Endothelial cell of umbilical vein (primary cell): ENCODE results near the gene ZC3H7A. TPM values are rescaled to one million over a fixed set of nuclear protein-coding genes. Genes with fewer than 3 reads are reported as not detected.

Source experiments
- BruUV-seq: library from RNA; stranded (reverse); fragments of 400-500 nt; replicated peaks from 2 replicates; lab custom pipeline; 2021; lab: Mats Ljungman, UMichigan
- CTCF ChIA-PET: fragments of 300-600, 350-600 bp; sonication (Branson Sonifier 250); formaldehyde crosslinking; loops from one replicate; lab custom pipeline; 2021; ENCODE audit warnings: antibody characterized with exemption, inconsistent platforms; lab: Charles Lee
- POLR2A ChIA-PET: fragments of 300-600, 350-600 bp; sonication (Branson Sonifier 250); formaldehyde crosslinking; loops from one replicate; lab custom pipeline; 2021; ENCODE audit warnings: antibody characterized with exemption, inconsistent platforms; lab: Charles Lee
- DNase-seq: peaks from one replicate; pipeline ENCODE4 v3.0.0-alpha.2; 2011; ENCODE audit warnings: low read depth, low spot score
- FAIRE-seq: peaks from 2 replicates; lab custom pipeline; 2011; peaks lifted over from hg19 to GRCh38; lab: Jason Lieb, UNC
- H2AFZ ChIP-seq: 2 replicates; pipeline ENCODE4 v1.6.0; 2012; ENCODE audit warnings: low read depth, low read length, control low read depth, inconsistent platforms
- H3K27ac ChIP-seq: 2 replicates; pipeline ENCODE4 v1.5.1; 2011; ENCODE audit warnings: low read depth, mild to moderate bottlenecking, control low read depth, low read length, moderate library complexity; ENCODE audit not compliant: insufficient read depth
- H3K27me3 ChIP-seq, 2 experiments: 2 replicates each; pipeline versions ENCODE4 v1.6.0 to v1.6.1; 2011; ENCODE audit warnings: low read length in 2 of 2, mixed read lengths in 1 of 2; ENCODE audit not compliant: control insufficient read depth in 2 of 2, insufficient read depth in 2 of 2
- H3K36me3 ChIP-seq, 2 experiments: 2 replicates in 1 of 2; 3 replicates in 1 of 2; pipeline ENCODE4 v1.5.1; 2011; ENCODE audit warnings: low read length in 2 of 2, mild to moderate bottlenecking in 1 of 2, moderate library complexity in 1 of 2; ENCODE audit not compliant: control insufficient read depth in 2 of 2, insufficient read depth in 2 of 2; ENCODE audit errors: extremely low read depth in 1 of 2
- H3K4me1 ChIP-seq: 3 replicates; pipeline ENCODE4 v1.5.1; 2011; ENCODE audit warnings: mild to moderate bottlenecking, low read length; ENCODE audit not compliant: control insufficient read depth, insufficient read depth; ENCODE audit errors: extremely low read depth
- H3K4me2 ChIP-seq: 2 replicates; pipeline ENCODE4 v1.6.1; 2011; ENCODE audit warnings: low read length, control low read depth, mixed read lengths; ENCODE audit not compliant: insufficient read depth
- H3K4me3 ChIP-seq, 3 experiments: fragments of 200-600 bp in 1 of 3; sonication (generic), shearing (Covaris generic) in 1 of 3; replicated peaks in 1 of 3; 2 replicates each; pipeline ENCODE4 v1.5.1; 2011 to 2016; ENCODE audit warnings: control low read depth in 3 of 3, low read length in 3 of 3, mild to moderate bottlenecking in 2 of 3, inconsistent platforms in 1 of 3, low read depth in 1 of 3, moderate library complexity in 1 of 3; ENCODE audit not compliant: insufficient read depth in 1 of 3
- H3K79me2 ChIP-seq: 2 replicates; pipeline ENCODE4 v1.6.0; 2012; ENCODE audit warnings: low read length, inconsistent platforms; ENCODE audit not compliant: control insufficient read depth, insufficient read depth
- H3K9ac ChIP-seq: replicated peaks from 2 replicates; pipeline ENCODE3; 2011; ENCODE audit warnings: low read length, control low read depth; ENCODE audit not compliant: insufficient read depth; ENCODE audit errors: extremely low read depth
- H3K9me1 ChIP-seq: replicated peaks from 3 replicates; pipeline ENCODE4 v1.6.0; 2011; ENCODE audit warnings: mild to moderate bottlenecking, low read length; ENCODE audit not compliant: control insufficient read depth, insufficient read depth; ENCODE audit errors: extremely low read depth
- H3K9me3 ChIP-seq: replicated peaks from 2 replicates; pipeline ENCODE4 v1.5.1; 2012; ENCODE audit warnings: low read length, inconsistent platforms; ENCODE audit not compliant: control insufficient read depth, insufficient read depth
- H4K20me1 ChIP-seq: replicated peaks from 2 replicates; pipeline ENCODE3; 2011; ENCODE audit warnings: mild to moderate bottlenecking, low read length; ENCODE audit not compliant: control insufficient read depth, insufficient read depth; ENCODE audit errors: extremely low read depth
- CTCF ChIP-seq, 2 donors: IDR thresholded peaks; 1 replicate in 1 of 2; 2 replicates in 1 of 2; pipeline ENCODE4 v1.5.1; 2011; ENCODE audit warnings: low read length in 2 of 2, mild to moderate bottlenecking in 2 of 2, moderate library complexity in 2 of 2, control low read depth in 1 of 2, inconsistent platforms in 1 of 2, low read depth in 1 of 2; ENCODE audit not compliant: insufficient read depth in 1 of 2; ENCODE audit errors: extremely low read depth in 1 of 2
- EZH2 ChIP-seq: IDR thresholded peaks from 2 replicates; pipeline ENCODE4 v1.6.1; 2012; ENCODE audit warnings: borderline replicate concordance, low read depth, mild to moderate bottlenecking, moderate library complexity, low read length, inconsistent platforms; ENCODE audit not compliant: severe bottlenecking
- FOS ChIP-seq: IDR thresholded peaks from 2 replicates; pipeline ENCODE4 v1.6.1; 2011; ENCODE audit warnings: mild to moderate bottlenecking, low read length, moderate library complexity, borderline replicate concordance; ENCODE audit not compliant: insufficient read depth
- GATA2 ChIP-seq: IDR thresholded peaks from 2 replicates; pipeline ENCODE4 v1.7.0; 2011; ENCODE audit warnings: low read depth, mild to moderate bottlenecking, moderate library complexity, mixed read lengths, low read length; ENCODE audit not compliant: insufficient read length, insufficient read depth
- JUN ChIP-seq: IDR thresholded peaks from 2 replicates; pipeline ENCODE4 v1.6.1; 2011; ENCODE audit warnings: borderline replicate concordance, low read depth; ENCODE audit not compliant: insufficient read length, insufficient read depth
- MAX ChIP-seq: IDR thresholded peaks from 2 replicates; pipeline ENCODE4 v1.6.1; 2011; ENCODE audit not compliant: insufficient read depth, insufficient read length
- MYC ChIP-seq: IDR thresholded peaks from one replicate; pipeline ENCODE4 v1.6.1; 2011; ENCODE audit warnings: mild to moderate bottlenecking, low read depth, low read length
- POLR2A ChIP-seq: IDR thresholded peaks from 2 replicates; pipeline ENCODE4 v1.6.1; 2012; ENCODE audit warnings: low read depth, mild to moderate bottlenecking, control low read depth, low read length
- POLR2AphosphoS5 ChIP-seq: IDR thresholded peaks from 2 replicates; pipeline ENCODE4 v1.6.1; 2012; ENCODE audit warnings: low read depth, mild to moderate bottlenecking, control low read depth, low read length, moderate library complexity; ENCODE audit not compliant: insufficient read depth
- dilution Hi-C: fragments of 300-500 bp; cut with MboI; formaldehyde crosslinking; loops from one replicate; pipeline ENCODE4 v1.15.0; 2019; ENCODE audit warnings: low sequenced_read_pairs; ENCODE audit not compliant: extremely low pct_ligation_motif_present
- intact Hi-C: fragments of 100-400 bp; cut with micrococcal nuclease; formaldehyde crosslinking; loops from one replicate; pipeline ENCODE4 v1.10.0; 2022
- polyA plus RNA-seq, 4 experiments: library from polyadenylated mRNA; depleted of rRNA in 3 of 4; stranded (reverse) in 3 of 4; unstranded in 1 of 4; fragments of >200 nt; gene quantifications; 2 replicates each; pipeline versions ENCODE4 v1.2.1 to v1.2.3, GENCODE V29; 2011 to 2012; ENCODE audit warnings: missing spikeins in 1 of 4
- total RNA-seq: library from RNA; stranded (reverse); gene quantifications from 2 replicates; pipeline ENCODE4 v1.2.3, GENCODE V29; 2021

The ZC3H7A gene
- total and polyA plus RNA-seq, 2 donors (not counting 3 experiments of a cell fraction or from before 2014, with no cell fraction given), result 44.1 to 78.0 TPM

- intact Hi-C loops, result no loop called here
- CTCF ChIA-PET, result no interaction called here
Measured at GRCh38 chr16:11727796-11728543, 69.1 kb downstream of the ZC3H7A start.

More at GRCh38 chr16:11727796-11728543, 69.1 kb downstream of the ZC3H7A start:
- Histone ChIP-seq H3K27ac (no peak overlapping the region), H3K4me2 (no peak overlapping the region), H3K9me1 (no peaks in the 10 kb centered on the region), H3K36me3 (peaks cover 18% of the 10 kb centered on the region in 2 experiments), H3K27me3 (no peaks in the 10 kb centered on the region), H3K9ac (no peak overlapping the region), H2AFZ (no peak overlapping the region), H4K20me1 (no peaks in the 10 kb centered on the region), H3K9me3 (no peaks in the 10 kb centered on the region), H3K4me1 (no peaks in the 10 kb centered on the region), H3K79me2 (peaks cover 13% of the 10 kb centered on the region), H3K4me3 (no peak overlapping the region)
- BruUV-seq, result no TSS peak
- no peak for TF ChIP-seq CTCF (IDR thresholded peaks at IDR 0.05; ENCODE audit: extremely low read depth in 1 of 2, insufficient read depth in 1 of 2, low read depth in 1 of 2, low read length in 2 of 2)
- no peak for TF ChIP-seq EZH2
- TF ChIP-seq MAX, result no peak
- TF ChIP-seq MYC, result no peak
- TF ChIP-seq POLR2A, result no peak
- no peak for TF ChIP-seq FOS
- no peak for TF ChIP-seq JUN
- no peak for TF ChIP-seq POLR2AphosphoS5
- TF ChIP-seq GATA2, result no peak
- FAIRE-seq (no peak), DNase-seq (no peak)
- POLR2A ChIA-PET, result no interaction called here
- dilution Hi-C loops, result no loop called here
